Activated CD8-positive, alpha-beta memory T cell treated with anti-CD3 and anti-CD28 coated beads, Interleukin-2, amount 50 U/mL, for 4 hours (primary cell): ENCODE measurements around the gene CYTH3.
A peak's percentile ranks its signal among the peaks of the same experiment; 100 is the strongest.
"Not testable (repeated sequence)": the region's sequence is repeated elsewhere in the genome, so short reads cannot be mapped to it uniquely, and the experiment has no call there.

ENCODE experiments used
- DNase-seq: peaks from one replicate; pipeline ENCODE4 v3.0.0-alpha.2; 2020

Gene CYTH3

DNA sequence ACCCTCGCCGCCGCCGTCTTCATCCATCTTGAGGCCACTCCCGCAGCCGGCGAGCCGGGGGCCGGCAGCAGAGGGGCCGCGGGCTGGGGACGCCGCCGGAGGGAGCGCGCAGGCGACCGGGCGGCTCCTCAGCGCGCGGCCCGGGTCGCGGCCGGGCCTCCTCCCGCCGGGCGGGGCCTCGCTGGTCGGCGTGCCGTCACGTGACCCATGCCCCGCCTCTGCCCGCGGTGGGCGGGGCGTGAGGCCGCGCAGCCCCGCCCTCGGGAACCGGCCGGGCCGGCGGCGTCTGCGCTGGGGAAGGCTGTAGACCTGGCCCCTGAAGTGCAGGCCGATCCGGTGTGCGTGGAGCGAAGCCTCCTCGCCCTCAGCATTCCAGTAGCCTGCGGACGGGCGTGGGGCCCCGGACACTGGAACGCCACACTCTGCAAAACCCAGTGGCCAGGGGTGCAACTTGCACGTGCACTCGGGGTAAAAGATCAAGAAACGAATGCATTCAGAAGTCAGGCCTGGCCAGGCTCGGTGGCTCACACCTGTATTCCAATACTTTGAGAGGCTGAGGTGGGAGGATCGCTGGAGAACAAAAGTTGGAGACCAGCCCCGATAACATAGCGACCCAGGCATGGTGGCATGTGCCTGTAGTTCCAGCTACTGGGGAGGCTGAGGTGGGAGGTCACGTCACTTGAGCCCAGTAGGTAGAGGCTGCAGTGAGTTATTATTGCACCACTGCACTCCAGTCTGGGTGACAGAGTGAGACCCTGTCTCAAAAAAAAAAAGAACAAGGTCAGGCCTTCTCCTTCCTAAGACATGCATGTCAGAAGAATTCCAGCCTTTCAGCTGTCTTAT lies at the start of gene CYTH3:
TSS of gene CYTH3 (minus strand) at position 144 of the 843 bp plus-strand sequence. CDS start at position 27, 117 bp downstream.
- DNase-seq = peak; percentile 78

- DNase-seq = no peak
Measured at GRCh38 chr7:6320791-6321190, 48.4 kb upstream of the CYTH3 start.

DNA sequence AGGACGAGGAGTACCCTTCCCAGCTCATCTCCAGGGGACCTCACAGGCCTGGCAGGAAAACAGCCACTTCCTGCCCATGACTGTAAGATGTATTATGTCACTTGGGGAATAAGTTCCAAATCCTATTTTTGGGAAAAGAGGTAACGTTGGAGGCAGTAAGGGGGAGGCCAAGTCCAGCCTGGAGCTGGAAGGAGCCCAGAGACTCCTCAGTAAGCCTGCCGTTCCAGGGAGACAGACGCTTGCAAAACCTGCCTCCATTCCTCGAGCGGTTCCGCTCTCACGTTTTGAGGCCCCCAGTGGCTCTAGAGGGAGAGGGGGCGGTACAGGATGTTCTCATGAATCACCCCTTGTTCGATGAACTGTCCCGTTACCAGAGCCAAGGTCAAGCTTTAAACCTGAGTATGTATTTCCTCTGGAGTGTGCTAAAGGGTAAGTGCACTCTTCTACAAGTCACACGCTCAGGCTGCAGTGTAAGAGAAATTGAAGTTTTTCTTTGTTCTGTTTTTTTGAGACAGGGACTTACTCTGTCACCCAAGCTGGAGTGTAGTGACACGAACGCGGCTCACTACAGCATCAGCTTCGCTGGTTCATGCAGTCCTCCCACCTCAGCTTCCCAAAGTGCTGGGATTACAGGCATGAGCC lies 45.5 kb upstream of the CYTH3 start:
- peak; percentile 20 for DNase-seq

DNA sequence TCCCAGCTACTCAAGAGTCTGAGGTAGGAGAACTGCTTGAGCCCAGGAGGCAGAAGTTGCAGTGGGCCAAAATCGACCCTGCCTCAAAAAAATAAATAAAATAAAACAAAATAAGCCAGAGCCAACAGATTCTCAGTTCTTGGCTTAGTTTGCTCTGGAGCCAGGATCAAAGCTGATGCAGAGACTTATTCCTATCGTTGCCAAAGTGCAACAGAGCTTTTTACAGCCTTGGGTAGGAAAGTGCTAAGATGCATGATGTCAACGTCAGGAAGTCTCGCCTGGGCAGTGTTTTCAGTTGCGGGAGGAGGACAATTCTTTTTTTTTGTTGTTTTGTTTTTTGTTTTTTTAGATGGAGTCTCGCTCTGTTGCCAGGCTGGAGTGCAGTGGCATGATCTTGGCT lies 43.8 kb upstream of the CYTH3 start:
- DNase-seq = no peak

GRCh38 chr7:6315746-6316145 lies 43.3 kb upstream of the CYTH3 start:
- DNase-seq = no peak

GRCh38 chr7:6310271-6310993 lies 38.0 kb upstream of the CYTH3 start:
- DNase-seq = no peak

- no peak for DNase-seq
Measured at GRCh38 chr7:6307762-6308161, 35.3 kb upstream of the CYTH3 start.

- DNase-seq = no peak
Measured at GRCh38 chr7:6306471-6306870, 34.0 kb upstream of the CYTH3 start.

GRCh38 chr7:6305330-6305729 lies 32.9 kb upstream of the CYTH3 start:
- DNase-seq = no peak

- DNase-seq = not testable (repeated sequence)
Measured at GRCh38 chr7:6301446-6301845, 29.0 kb upstream of the CYTH3 start.

DNA sequence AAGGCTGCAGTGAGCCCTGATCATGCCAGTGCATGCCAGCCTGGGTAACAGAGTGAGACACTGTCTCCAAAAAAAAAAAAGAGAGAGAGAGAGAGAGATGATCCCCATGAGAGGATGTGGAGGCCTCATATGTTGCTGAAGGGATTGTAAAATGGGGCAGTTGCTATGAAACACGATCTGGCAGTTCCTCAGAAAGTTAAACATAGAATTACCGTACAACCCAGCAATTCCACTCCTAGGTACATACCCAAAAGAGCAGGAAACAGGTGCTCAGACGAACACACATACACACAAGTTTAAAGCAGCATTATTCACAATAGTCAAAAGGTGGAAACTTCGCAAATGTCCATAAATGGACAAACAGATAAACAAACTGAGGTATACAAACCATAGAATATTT lies 27.4 kb upstream of the CYTH3 start:
- no peak for DNase-seq

DNA sequence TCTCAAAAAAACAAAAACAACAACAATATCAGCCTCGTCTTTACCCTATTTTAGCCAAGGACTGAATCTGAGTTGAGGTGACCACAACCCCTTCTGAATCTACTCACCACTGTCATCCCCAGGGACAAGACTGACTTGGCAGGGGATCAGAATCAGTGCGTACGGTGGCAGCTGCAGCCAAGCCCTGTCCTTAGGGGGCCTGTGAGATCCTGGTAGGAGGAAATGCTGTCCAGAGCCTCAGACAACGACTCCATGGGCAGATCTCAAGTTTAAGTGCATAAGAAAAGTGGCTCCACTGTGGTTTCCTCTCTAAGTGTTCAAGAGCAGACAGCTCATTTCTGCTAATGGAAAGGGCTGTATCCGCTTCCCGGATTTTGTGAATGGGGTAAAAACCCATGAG lies 22.4 kb upstream of the CYTH3 start:
- DNase-seq = no peak

DNA sequence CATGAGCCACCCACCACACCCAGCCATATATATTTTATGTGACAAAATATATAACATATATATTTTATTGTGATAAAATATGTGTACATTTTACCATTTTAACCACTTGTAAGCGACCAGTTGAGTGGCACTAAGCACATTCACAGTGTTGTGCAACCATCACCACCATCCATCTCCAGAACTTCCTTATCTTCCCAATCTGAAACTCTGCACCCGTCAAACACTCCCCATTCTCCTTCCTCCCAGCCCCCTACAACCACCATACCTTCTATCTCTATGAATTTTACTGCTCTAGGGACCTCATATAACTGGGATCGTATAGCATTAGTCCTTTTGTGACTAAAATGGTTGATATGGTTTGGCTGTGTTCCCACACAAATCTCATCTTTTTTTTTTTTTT lies 20.8 kb upstream of the CYTH3 start:
- DNase-seq = no peak

DNA sequence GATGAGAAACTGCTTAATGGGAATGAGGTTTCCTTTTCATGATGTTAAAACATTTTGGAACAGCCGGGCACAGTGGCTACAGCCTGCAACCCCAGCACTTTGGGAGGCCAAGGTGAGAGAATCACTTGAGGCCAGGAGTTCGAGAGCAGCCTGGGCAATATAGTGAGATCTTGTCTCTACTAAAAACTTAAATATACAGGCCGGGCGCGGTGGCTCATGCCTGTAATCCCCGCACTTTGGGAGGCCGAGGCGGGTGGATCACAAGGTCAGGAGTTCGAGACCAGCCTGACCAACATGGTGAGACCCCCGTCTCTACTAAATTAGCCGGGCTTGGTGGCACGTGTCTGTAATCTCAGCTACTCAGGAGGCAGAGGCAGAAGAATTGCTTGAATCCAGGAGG lies 19.5 kb upstream of the CYTH3 start:
- not testable (repeated sequence) for DNase-seq

- DNase-seq = no peak
Measured at GRCh38 chr7:6291531-6291930, 19.1 kb upstream of the CYTH3 start.

DNA sequence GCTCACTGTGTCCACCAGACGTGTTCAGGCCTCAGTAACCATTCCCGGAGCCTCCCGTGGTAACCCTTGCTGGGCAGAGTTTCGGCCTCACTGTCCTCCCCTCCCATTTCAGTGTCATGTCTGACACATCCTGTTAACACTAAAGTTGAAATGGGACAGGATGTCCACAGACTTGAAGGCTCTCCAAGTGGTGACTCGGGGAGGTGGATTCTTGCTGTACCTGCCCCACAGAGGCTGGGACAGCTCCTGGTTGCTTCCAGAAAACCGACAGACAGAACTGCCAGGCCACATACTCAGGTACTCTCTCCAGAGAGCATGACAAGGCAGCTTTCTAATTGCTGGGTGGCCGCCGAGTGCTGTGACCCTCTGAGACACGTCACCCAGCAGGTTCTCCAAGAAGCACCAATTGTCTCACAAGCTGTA lies 17.9 kb upstream of the CYTH3 start:
- no peak for DNase-seq

DNA sequence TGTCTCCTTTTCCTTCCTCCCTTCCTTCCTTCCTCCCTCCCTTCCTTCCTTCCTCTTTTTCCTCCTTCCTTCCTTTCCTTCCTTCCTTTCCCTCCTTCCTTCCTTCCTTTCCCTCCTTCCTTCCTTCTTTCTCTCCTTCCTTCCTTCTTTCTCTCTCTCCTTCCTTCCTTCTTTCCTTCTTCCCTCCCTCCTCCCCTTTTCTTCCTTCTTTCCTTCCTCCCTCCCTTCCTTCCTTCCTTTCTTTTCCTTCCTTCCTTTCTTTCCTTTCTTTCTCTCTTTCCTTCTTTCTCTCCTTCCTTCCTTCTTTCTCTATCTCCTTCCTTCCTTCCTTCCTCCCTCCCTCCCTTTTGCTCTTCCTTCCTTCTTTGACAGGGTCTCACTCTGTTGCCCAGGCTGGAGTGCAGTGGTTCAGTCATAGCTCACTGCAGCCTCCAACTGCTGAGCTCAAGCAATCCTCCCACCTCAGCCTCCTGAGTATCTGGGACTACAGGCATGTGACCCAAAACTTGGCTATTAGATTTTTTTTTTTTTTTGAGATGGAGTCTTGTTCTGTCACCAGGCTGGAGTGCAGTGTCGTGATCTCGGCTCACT lies 15.9 kb upstream of the CYTH3 start:
- DNase-seq = no peak

- no peak for DNase-seq
Measured at GRCh38 chr7:6286486-6286885, 14.1 kb upstream of the CYTH3 start.

GRCh38 chr7:6284461-6285360 lies 12.3 kb upstream of the CYTH3 start:
- DNase-seq = no peak

- no peak for DNase-seq
Measured at GRCh38 chr7:6284055-6284400, 11.6 kb upstream of the CYTH3 start.

GRCh38 chr7:6283391-6284054 lies 11.1 kb upstream of the CYTH3 start:
- not testable (repeated sequence) for DNase-seq

DNA sequence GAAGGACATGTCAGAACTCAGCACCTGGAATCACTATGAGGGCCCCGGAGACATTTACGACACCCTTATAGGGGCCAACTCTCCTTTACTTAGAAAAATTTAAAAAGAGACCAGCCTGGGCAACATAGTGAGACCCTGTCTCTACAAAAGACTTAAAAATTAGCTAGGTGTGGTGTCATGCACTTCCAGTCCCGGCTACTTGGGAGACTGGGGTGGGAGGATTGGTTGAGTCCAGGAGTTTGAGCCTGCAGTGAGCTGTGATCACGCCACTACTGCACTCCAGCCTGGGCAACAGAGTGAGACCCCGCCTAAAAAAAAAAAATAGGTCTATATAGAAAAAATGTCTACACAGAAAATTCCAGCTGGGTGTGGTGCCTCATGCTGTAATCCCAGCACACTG lies 7.5 kb upstream of the CYTH3 start:
- no peak for DNase-seq
